HepG2 (cell line): ENCODE measurements around the gene SPI1. TPM values are rescaled to one million over a fixed set of nuclear protein-coding genes. Genes with fewer than 3 reads are reported as not detected.

Experiments used
- ATAC-seq: fragments of 200-7000 bp; cut with Tn5 transposase; 3 replicates; pipeline ENCODE4 v1.9.1; 2020; ENCODE audit warnings: mild to moderate bottlenecking, moderate library complexity
- BruUV-seq: library from RNA; stranded (reverse); fragments of 400-500 nt; replicated peaks from 2 replicates; lab custom pipeline; 2021; lab: Mats Ljungman, UMichigan
- CTCF ChIA-PET: fragments of 300-600 bp; formaldehyde crosslinking; extraction: SDS; loops from one replicate; lab custom pipeline; 2021; ENCODE audit warnings: low total read pairs, inconsistent platforms, low intra/inter-chr PET ratio; lab: Yijun Ruan, JAX
- POLR2A ChIA-PET: fragments of 350-600 bp; sonication (Branson Sonifier 250); formaldehyde crosslinking; loops from one replicate; lab custom pipeline; 2020; ENCODE audit warnings: antibody characterized with exemption, inconsistent platforms; lab: Yijun Ruan, JAX
- DNase-seq: peaks from one replicate; pipeline ENCODE4 v3.0.0-alpha.2; 2015; ENCODE audit warnings: low spot score
- FAIRE-seq: peaks from 3 replicates; lab custom pipeline; 2011; peaks lifted over from hg19 to GRCh38; lab: Jason Lieb, UNC
- H2AFZ ChIP-seq: one replicate; pipeline ENCODE4 v1.6.1; 2011; ENCODE audit warnings: low read length, inconsistent platforms
- H3K27ac ChIP-seq: fragments of 300-600 bp; 3 replicates; pipeline ENCODE4 v1.8.0; 2011; ENCODE audit warnings: mixed run types, mild to moderate bottlenecking, mixed read lengths, low read length, inconsistent platforms; ENCODE audit not compliant: insufficient read depth; ENCODE audit errors: extremely low read length
- H3K27me3 ChIP-seq, 2 experiments: fragments of 200-600 bp in 1 of 2; 2 replicates in 1 of 2; 3 replicates in 1 of 2; pipeline versions ENCODE4 v1.6.0 to v1.8.0; 2011; ENCODE audit warnings: low read length in 2 of 2, mild to moderate bottlenecking in 2 of 2, moderate library complexity in 2 of 2, inconsistent platforms in 1 of 2; ENCODE audit not compliant: insufficient read depth in 2 of 2, control insufficient read depth in 1 of 2
- H3K36me3 ChIP-seq, 2 experiments: fragments of 200-600 bp in 1 of 2; replicated peaks in 1 of 2; 2 replicates in 1 of 2; 3 replicates in 1 of 2; pipeline versions ENCODE4 v1.5.1 to v1.8.0; 2011; ENCODE audit warnings: low read length in 2 of 2, inconsistent platforms in 1 of 2; ENCODE audit not compliant: insufficient read depth in 2 of 2, control insufficient read depth in 1 of 2
- H3K4me1 ChIP-seq: 2 replicates; pipeline ENCODE4 v1.5.1; 2012; ENCODE audit warnings: low read length, inconsistent platforms; ENCODE audit not compliant: insufficient read depth
- H3K4me2 ChIP-seq: 2 replicates; pipeline ENCODE4 v1.6.0; 2011; ENCODE audit warnings: low read depth, low read length, inconsistent platforms
- H3K4me3 ChIP-seq, 3 experiments: fragments of 200-600 bp in 1 of 3; sonication (generic), shearing (Covaris generic) in 1 of 3; replicated peaks in 1 of 3; 2 replicates each; pipeline ENCODE4 v1.5.1; 2011 to 2016; ENCODE audit warnings: low read length in 3 of 3, inconsistent platforms in 2 of 3, low read depth in 2 of 3, mild to moderate bottlenecking in 2 of 3, control low read depth in 1 of 3, mixed read lengths in 1 of 3; ENCODE audit not compliant: insufficient read depth in 1 of 3
- H3K79me2 ChIP-seq: one replicate; pipeline ENCODE4 v1.6.1; 2011; ENCODE audit warnings: low read length, inconsistent platforms; ENCODE audit not compliant: insufficient read depth
- H3K9ac ChIP-seq: 2 replicates; pipeline ENCODE4 v1.6.0; 2011; ENCODE audit warnings: mild to moderate bottlenecking, low read depth, low read length, inconsistent platforms; ENCODE audit not compliant: insufficient read depth
- H3K9me3 ChIP-seq: 2 replicates; pipeline ENCODE4 v1.5.1; 2012; ENCODE audit warnings: mild to moderate bottlenecking, low read length
- H4K20me1 ChIP-seq: 2 replicates; pipeline ENCODE4 v1.6.0; 2011; ENCODE audit warnings: inconsistent platforms, mild to moderate bottlenecking, low read length, moderate library complexity; ENCODE audit not compliant: insufficient read depth
- EED ChIP-seq: sonication (generic); formaldehyde crosslinking; IDR thresholded peaks from 2 replicates; pipeline ENCODE4 v1.5.0; 2020; ENCODE audit warnings: mild to moderate bottlenecking, missing genetic modification reagents
- GABPB1 ChIP-seq: IDR thresholded peaks from 2 replicates; pipeline ENCODE4 v1.6.1; 2016; ENCODE audit warnings: mild to moderate bottlenecking, missing genetic modification reagents, moderate library complexity, missing compliant biosample characterization
- MXD3 ChIP-seq: IDR thresholded peaks from 2 replicates; pipeline ENCODE4 v1.6.1; 2016; ENCODE audit warnings: mild to moderate bottlenecking, missing biosample characterization, missing genetic modification reagents
- RXRA ChIP-seq: sonication (generic); formaldehyde crosslinking; IDR thresholded peaks from 2 replicates; pipeline ENCODE4 v1.5.1; 2020; ENCODE audit warnings: missing genetic modification reagents
- ZC3H4 ChIP-seq: sonication (generic); formaldehyde crosslinking; IDR thresholded peaks from 2 replicates; pipeline ENCODE4 v1.4.0; 2020; ENCODE audit warnings: missing genetic modification reagents, borderline replicate concordance
- ZNF251 ChIP-seq: sonication (generic); formaldehyde crosslinking; IDR thresholded peaks from 2 replicates; pipeline ENCODE4 v1.9.0; 2021; ENCODE audit warnings: mild to moderate bottlenecking, missing genetic modification reagents
- ZNF569 ChIP-seq: sonication (generic); formaldehyde crosslinking; IDR thresholded peaks from 2 replicates; pipeline ENCODE4 v1.5.0; 2020; ENCODE audit warnings: mild to moderate bottlenecking, missing genetic modification reagents, moderate library complexity, borderline replicate concordance
- WGBS: methylation state at CpG from one replicate; pipeline ENCODE4 v1.1.6; 2017; ENCODE audit warnings: low lambda C conversion rate; 5-methylcytosine and 5-hydroxymethylcytosine counted together
- in situ Hi-C: cut with HindIII; loops from 2 replicates; pipeline ENCODE4 v1.10.0; 2017; ENCODE audit warnings: low pct_unique_long_range_greater_than_20kb; ENCODE audit not compliant: extremely low pct_ligation_motif_present
- intact Hi-C: fragments of 100-400 bp; cut with micrococcal nuclease; formaldehyde crosslinking; loops from one replicate; pipeline ENCODE4 v1.10.0; 2022; ENCODE audit not compliant: unreplicated experiment
- polyA plus RNA-seq, 8 experiments: library from polyadenylated mRNA; depleted of rRNA in 3 of 8; stranded (reverse) in 7 of 8; unstranded in 1 of 8; fragments of >200 nt; fragmentation: Illumina TruSeq in 4 of 8; extraction: Trizol in 4 of 8; gene quantifications; 2 replicates each; pipeline versions ENCODE4 v1.2.1 to v1.2.3, GENCODE V29; 2011 to 2016; ENCODE audit warnings: low read depth in 4 of 8, missing spikeins in 1 of 8, mixed read lengths in 1 of 8; ENCODE audit not compliant: insufficient read depth in 1 of 8
- total RNA-seq, 5 experiments: library from RNA; depleted of rRNA; stranded (reverse); fragments of >200 nt; fragmentation: Illumina TruSeq; extraction: Trizol; gene quantifications; 2 replicates each; pipeline ENCODE4 v1.2.3, GENCODE V29; 2016; ENCODE audit warnings: low read depth in 1 of 5
- TF ChIP-seq, protein P1 (sequence below): sonication (generic); formaldehyde crosslinking; IDR thresholded peaks from 2 replicates; pipeline ENCODE4 v1.8.0; 2022; ENCODE audit warnings: mild to moderate bottlenecking, missing genetic modification reagents; ENCODE audit not compliant: insufficient replicate concordance

The SPI1 gene
- total and polyA plus RNA-seq, 2 of the 13 experiments (the other 11 are each of a cell fraction or from before 2014, with no cell fraction given): not detected

- Histone ChIP-seq H3K36me3 (no peaks in the 10 kb centered on the region), H3K4me1 (peaks cover 52% of the 10 kb centered on the region), H3K27ac (no peak overlapping the region), H3K4me3 (peak overlapping the region in 1 of 3 experiments; percentile 10; a peak in 1 of 6 replicates), H2AFZ (no peak overlapping the region)
- ChIA-PET CTCF (no interaction called here), POLR2A (interaction anchor here (0.6 to 1.6 kb wide), 2 partner anchors 10 to 92 kb away, joined by 3 read pairs; no protein-coding TSS in a partner anchor)
- BruUV-seq: no TSS peak
- DNase-seq: no peak
- peak; percentile 6; the same call in 2 of the 3 replicates for ATAC-seq
- no peak for FAIRE-seq
- TF ChIP-seq, protein P1, sequence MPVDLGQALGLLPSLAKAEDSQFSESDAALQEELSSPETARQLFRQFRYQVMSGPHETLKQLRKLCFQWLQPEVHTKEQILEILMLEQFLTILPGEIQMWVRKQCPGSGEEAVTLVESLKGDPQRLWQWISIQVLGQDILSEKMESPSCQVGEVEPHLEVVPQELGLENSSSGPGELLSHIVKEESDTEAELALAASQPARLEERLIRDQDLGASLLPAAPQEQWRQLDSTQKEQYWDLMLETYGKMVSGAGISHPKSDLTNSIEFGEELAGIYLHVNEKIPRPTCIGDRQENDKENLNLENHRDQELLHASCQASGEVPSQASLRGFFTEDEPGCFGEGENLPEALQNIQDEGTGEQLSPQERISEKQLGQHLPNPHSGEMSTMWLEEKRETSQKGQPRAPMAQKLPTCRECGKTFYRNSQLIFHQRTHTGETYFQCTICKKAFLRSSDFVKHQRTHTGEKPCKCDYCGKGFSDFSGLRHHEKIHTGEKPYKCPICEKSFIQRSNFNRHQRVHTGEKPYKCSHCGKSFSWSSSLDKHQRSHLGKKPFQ: no peak
- TF ChIP-seq RXRA (CRISPR knock-in tag) (peak; percentile 21; the same call in 1 of the 2 replicates), ZC3H4 (CRISPR knock-in tag) (no peak), MXD3 (CRISPR knock-in tag) (no peak), ZNF251 (CRISPR knock-in tag) (no peak), ZNF569 (CRISPR knock-in tag) (no peak), GABPB1 (no peak; the same call in 1 of the 2 replicates), EED (CRISPR knock-in tag) (no peak)
- TF ChIP-seq, all 625 proteins: peak for 1
- WGBS: 54% methylated on average over 11 of the region's 23 CpGs
- H3K79me2 ChIP-seq: no peaks in the 10 kb centered on the region
- in situ Hi-C loops: loop anchor here (5.0 kb wide), 1 partner anchor 172 kb away; the partner anchor contains the start of gene ARFGAP2
- peaks cover 9 to 69% of the 10 kb centered on the region in 2 experiments; a peak in 3 of 5 replicates for H3K27me3 ChIP-seq
- intact Hi-C loops: no loop called here
- peak overlapping the region; percentile 44 for H3K4me2 ChIP-seq
- no peaks in the 10 kb centered on the region for H4K20me1 ChIP-seq
- H3K9ac ChIP-seq: no peak overlapping the region
- no peaks in the 10 kb centered on the region for H3K9me3 ChIP-seq
These were observed 28.7 kb downstream of the SPI1 start for GRCh38 chr11:47349521-47350095.
